ENCODE data around the gene PNMA8A.

PNMA8A gene, protein sequence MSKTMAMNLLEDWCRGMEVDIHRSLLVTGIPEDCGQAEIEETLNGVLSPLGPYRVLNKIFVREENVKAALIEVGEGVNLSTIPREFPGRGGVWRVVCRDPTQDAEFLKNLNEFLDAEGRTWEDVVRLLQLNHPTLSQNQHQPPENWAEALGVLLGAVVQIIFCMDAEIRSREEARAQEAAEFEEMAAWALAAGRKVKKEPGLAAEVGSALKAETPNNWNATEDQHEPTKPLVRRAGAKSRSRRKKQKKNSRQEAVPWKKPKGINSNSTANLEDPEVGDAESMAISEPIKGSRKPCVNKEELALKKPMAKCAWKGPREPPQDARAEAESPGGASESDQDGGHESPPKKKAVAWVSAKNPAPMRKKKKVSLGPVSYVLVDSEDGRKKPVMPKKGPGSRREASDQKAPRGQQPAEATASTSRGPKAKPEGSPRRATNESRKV

DNA sequence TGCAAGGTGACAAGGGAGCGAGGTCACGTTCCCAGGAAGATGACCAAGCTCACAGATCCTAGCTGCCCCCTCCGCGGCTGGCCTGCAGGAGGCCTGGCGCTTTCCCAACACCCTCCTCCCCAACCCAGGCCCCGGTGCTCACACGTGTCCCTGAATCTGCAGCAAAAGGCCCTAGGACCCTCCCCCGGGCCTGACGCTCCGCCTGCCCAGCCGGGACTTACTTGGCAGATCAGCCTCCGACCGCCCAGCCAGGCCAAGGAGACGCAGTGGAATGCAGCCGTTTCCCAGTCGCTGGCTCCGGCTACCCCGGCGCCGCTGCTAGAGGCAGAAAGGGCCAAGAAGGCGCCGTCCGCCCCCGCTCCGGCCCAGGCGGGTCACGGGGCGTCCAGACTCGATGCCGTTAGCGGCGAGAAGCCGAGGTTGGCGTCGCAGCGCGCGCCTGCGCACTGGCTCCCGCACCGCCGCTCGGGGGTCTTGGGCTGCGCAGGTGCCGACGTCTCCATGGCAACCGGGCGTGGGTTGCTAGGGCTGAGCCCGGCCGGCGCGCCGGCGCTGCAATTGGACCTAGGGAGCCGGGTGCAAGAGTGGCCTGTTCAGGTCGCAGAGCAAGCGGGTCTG is at the start of gene PNMA8A:
PNMA8A (minus strand) TSS at position 448 of the 618 bp plus-strand sequence. CDS start 528 bp downstream, outside the sequence.
- no peaks in the 10 kb centered on the region for H4K20me1 ChIP-seq (ENCODE audit: insufficient read depth, low read length)
- no peaks in the 10 kb centered on the region for H3K9me3 ChIP-seq (ENCODE audit: insufficient read depth, low read length)
- H3K4me1 ChIP-seq (ENCODE audit: low read length): peaks cover 37% of the 10 kb centered on the region
- H3K27ac ChIP-seq (ENCODE audit: low read length): no peak within 1 kb of the TSS
- no peak within 1 kb of the TSS for H3K4me2 ChIP-seq (ENCODE audit: low read length)
- no peaks in the 10 kb centered on the region for H3K79me2 ChIP-seq (ENCODE audit: low read length)
- TF ChIP-seq, protein P1, sequence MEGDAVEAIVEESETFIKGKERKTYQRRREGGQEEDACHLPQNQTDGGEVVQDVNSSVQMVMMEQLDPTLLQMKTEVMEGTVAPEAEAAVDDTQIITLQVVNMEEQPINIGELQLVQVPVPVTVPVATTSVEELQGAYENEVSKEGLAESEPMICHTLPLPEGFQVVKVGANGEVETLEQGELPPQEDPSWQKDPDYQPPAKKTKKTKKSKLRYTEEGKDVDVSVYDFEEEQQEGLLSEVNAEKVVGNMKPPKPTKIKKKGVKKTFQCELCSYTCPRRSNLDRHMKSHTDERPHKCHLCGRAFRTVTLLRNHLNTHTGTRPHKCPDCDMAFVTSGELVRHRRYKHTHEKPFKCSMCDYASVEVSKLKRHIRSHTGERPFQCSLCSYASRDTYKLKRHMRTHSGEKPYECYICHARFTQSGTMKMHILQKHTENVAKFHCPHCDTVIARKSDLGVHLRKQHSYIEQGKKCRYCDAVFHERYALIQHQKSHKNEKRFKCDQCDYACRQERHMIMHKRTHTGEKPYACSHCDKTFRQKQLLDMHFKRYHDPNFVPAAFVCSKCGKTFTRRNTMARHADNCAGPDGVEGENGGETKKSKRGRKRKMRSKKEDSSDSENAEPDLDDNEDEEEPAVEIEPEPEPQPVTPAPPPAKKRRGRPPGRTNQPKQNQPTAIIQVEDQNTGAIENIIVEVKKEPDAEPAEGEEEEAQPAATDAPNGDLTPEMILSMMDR (IDR thresholded peaks at IDR 0.05; ENCODE audit: low read depth, low read length): no peak
- TF ChIP-seq EZH2phosphoT487 (IDR thresholded peaks at IDR 0.05; ENCODE audit: low read depth): no peak
- H3K36me3 ChIP-seq (replicated peaks; ENCODE audit: low read depth, low read length): no peaks in the 10 kb centered on the region
- no peak within 1 kb of the TSS for H3K9ac ChIP-seq (ENCODE audit: low read length)
- no peak within 1 kb of the TSS for H3K4me3 ChIP-seq (ENCODE audit: low read length)
- no peak within 1 kb of the TSS for H2AFZ ChIP-seq (ENCODE audit: low read depth, low read length)
- H3K27me3 ChIP-seq (ENCODE audit: low read depth, low read length): no peaks in the 10 kb centered on the region; the same call in 1 of the 2 replicates

DNA sequence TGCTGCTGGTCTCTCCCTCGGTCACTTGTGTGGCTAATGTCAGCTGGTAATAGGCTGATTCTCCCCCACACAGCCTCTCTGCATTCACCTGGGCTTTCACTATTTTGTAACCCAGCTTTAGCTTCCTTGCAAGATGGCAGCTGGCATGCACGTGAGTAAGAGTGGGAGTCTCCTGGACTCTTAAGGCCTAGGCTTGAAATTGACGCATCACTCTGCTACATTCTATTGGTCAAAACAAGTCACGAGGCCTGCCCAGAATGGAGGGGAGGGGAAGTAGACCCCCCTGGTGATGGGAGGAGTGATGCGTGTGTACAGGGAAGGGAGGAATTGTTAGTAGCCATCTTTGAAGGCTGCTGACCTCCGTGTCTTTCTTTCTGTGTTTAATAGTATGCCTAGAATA is 49.3 kb upstream of the PNMA8A start:
- peaks cover 16% of the 10 kb centered on the region for H3K4me1 ChIP-seq (ENCODE audit: low read length)
- H2AFZ ChIP-seq (ENCODE audit: low read depth, low read length): peak overlapping the region; percentile 51; the same call in 1 of the 2 replicates
- peaks cover 3% of the 10 kb centered on the region; the same call in 1 of the 2 replicates for H3K9me3 ChIP-seq (ENCODE audit: insufficient read depth, low read length)
- no peaks in the 10 kb centered on the region for H4K20me1 ChIP-seq (ENCODE audit: insufficient read depth, low read length)
- no peaks in the 10 kb centered on the region for H3K27me3 ChIP-seq (ENCODE audit: low read depth, low read length)
- H3K79me2 ChIP-seq (ENCODE audit: low read length): no peaks in the 10 kb centered on the region
- no peak overlapping the region for H3K9ac ChIP-seq (ENCODE audit: low read length)
- TF ChIP-seq, protein P1 (IDR thresholded peaks at IDR 0.05; ENCODE audit: low read depth, low read length): no peak
- TF ChIP-seq EZH2phosphoT487 (IDR thresholded peaks at IDR 0.05; ENCODE audit: low read depth): no peak
- H3K27ac ChIP-seq (ENCODE audit: low read length): no peak overlapping the region
- H3K4me3 ChIP-seq (ENCODE audit: low read length): no peak overlapping the region
- no peaks in the 10 kb centered on the region for H3K36me3 ChIP-seq (replicated peaks; ENCODE audit: low read depth, low read length)
- peak overlapping the region; percentile 5; the same call in 1 of the 2 replicates for H3K4me2 ChIP-seq (ENCODE audit: low read length)

DNA sequence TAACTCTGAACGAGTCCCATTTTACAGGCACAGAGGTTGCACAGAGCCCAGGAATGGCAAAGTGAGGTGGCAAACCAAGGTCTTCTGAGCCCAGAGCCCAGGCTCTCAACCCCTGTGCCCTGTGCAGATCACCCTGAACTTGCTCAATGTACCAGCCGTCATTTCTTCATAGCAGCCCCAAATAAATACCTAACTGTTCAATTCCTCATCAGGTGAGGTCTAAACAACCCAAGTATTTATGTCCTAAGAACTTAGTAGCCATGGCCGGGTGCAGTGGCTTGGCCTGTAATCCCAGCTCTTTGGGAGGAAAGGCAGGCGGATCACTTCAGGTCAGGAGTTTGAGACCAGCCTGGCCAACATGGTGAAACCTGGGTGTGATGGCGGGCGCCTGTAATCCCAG is 46.1 kb upstream of the PNMA8A start:
- H3K9me3 ChIP-seq (ENCODE audit: insufficient read depth, low read length): no peaks in the 10 kb centered on the region
- no peaks in the 10 kb centered on the region for H4K20me1 ChIP-seq (ENCODE audit: insufficient read depth, low read length)
- peaks cover 7% of the 10 kb centered on the region; the same call in 1 of the 2 replicates for H3K27me3 ChIP-seq (ENCODE audit: low read depth, low read length)
- no peaks in the 10 kb centered on the region for H3K79me2 ChIP-seq (ENCODE audit: low read length)
- no peak overlapping the region for H3K9ac ChIP-seq (ENCODE audit: low read length)
- TF ChIP-seq EZH2phosphoT487 (IDR thresholded peaks at IDR 0.05; ENCODE audit: low read depth): no peak
- TF ChIP-seq, protein P1 (IDR thresholded peaks at IDR 0.05; ENCODE audit: low read depth, low read length): no peak
- no peak overlapping the region for H3K27ac ChIP-seq (ENCODE audit: low read length)
- H2AFZ ChIP-seq (ENCODE audit: low read depth, low read length): no peak overlapping the region
- no peak overlapping the region for H3K4me3 ChIP-seq (ENCODE audit: low read length)
- H3K4me1 ChIP-seq (ENCODE audit: low read length): peaks cover 21% of the 10 kb centered on the region; the same call in 1 of the 2 replicates
- no peak overlapping the region for H3K4me2 ChIP-seq (ENCODE audit: low read length)
- H3K36me3 ChIP-seq (replicated peaks; ENCODE audit: low read depth, low read length): no peaks in the 10 kb centered on the region

DNA sequence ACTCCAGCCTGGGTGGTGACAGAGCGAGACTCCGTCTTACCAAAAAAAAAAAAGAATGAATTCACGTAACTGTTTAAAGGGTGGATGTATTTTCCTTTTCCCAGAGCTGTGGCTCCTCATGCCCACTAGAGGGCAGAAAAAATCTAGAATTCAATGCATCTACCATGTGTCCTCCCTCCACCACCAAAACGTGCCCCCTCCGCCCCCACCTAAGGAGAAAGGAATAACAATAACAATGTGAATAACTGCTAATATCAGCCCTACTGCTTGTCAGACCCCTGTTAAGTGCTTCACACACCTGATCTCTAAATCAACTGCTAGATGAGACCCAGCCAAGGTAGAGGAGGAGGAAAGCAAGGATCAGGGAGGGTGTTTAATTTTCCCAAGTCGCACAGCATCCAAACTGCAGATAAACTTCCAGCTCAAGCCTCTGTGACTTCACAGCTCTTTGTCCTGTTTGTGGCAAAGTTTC is 44.6 kb upstream of the PNMA8A start:
- Histone ChIP-seq H3K4me2 (ENCODE audit: low read length) (no peak overlapping the region), H3K9me3 (ENCODE audit: insufficient read depth, low read length) (no peaks in the 10 kb centered on the region), H3K4me3 (ENCODE audit: low read length) (no peak overlapping the region), H3K79me2 (ENCODE audit: low read length) (no peaks in the 10 kb centered on the region), H3K36me3 (replicated peaks; ENCODE audit: low read depth, low read length) (no peaks in the 10 kb centered on the region), H3K9ac (ENCODE audit: low read length) (no peak overlapping the region), H3K27me3 (ENCODE audit: low read depth, low read length) (peaks cover 7% of the 10 kb centered on the region; the same call in 1 of the 2 replicates), H3K4me1 (ENCODE audit: low read length) (peaks cover 21% of the 10 kb centered on the region; the same call in 1 of the 2 replicates), H4K20me1 (ENCODE audit: insufficient read depth, low read length) (no peaks in the 10 kb centered on the region), H2AFZ (ENCODE audit: low read depth, low read length) (peak overlapping the region; percentile 29; the same call in 1 of the 2 replicates), H3K27ac (ENCODE audit: low read length) (no peak overlapping the region)
- TF ChIP-seq, protein P1 (IDR thresholded peaks at IDR 0.05; ENCODE audit: low read depth, low read length): peak; percentile 76
- no peak for TF ChIP-seq EZH2phosphoT487 (IDR thresholded peaks at IDR 0.05; ENCODE audit: low read depth)

Measured in OCI-LY3 (cell line).